Measurements from ENCODE around the gene CNTN2.

The CNTN2 gene, protein sequence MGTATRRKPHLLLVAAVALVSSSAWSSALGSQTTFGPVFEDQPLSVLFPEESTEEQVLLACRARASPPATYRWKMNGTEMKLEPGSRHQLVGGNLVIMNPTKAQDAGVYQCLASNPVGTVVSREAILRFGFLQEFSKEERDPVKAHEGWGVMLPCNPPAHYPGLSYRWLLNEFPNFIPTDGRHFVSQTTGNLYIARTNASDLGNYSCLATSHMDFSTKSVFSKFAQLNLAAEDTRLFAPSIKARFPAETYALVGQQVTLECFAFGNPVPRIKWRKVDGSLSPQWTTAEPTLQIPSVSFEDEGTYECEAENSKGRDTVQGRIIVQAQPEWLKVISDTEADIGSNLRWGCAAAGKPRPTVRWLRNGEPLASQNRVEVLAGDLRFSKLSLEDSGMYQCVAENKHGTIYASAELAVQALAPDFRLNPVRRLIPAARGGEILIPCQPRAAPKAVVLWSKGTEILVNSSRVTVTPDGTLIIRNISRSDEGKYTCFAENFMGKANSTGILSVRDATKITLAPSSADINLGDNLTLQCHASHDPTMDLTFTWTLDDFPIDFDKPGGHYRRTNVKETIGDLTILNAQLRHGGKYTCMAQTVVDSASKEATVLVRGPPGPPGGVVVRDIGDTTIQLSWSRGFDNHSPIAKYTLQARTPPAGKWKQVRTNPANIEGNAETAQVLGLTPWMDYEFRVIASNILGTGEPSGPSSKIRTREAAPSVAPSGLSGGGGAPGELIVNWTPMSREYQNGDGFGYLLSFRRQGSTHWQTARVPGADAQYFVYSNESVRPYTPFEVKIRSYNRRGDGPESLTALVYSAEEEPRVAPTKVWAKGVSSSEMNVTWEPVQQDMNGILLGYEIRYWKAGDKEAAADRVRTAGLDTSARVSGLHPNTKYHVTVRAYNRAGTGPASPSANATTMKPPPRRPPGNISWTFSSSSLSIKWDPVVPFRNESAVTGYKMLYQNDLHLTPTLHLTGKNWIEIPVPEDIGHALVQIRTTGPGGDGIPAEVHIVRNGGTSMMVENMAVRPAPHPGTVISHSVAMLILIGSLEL

DNA sequence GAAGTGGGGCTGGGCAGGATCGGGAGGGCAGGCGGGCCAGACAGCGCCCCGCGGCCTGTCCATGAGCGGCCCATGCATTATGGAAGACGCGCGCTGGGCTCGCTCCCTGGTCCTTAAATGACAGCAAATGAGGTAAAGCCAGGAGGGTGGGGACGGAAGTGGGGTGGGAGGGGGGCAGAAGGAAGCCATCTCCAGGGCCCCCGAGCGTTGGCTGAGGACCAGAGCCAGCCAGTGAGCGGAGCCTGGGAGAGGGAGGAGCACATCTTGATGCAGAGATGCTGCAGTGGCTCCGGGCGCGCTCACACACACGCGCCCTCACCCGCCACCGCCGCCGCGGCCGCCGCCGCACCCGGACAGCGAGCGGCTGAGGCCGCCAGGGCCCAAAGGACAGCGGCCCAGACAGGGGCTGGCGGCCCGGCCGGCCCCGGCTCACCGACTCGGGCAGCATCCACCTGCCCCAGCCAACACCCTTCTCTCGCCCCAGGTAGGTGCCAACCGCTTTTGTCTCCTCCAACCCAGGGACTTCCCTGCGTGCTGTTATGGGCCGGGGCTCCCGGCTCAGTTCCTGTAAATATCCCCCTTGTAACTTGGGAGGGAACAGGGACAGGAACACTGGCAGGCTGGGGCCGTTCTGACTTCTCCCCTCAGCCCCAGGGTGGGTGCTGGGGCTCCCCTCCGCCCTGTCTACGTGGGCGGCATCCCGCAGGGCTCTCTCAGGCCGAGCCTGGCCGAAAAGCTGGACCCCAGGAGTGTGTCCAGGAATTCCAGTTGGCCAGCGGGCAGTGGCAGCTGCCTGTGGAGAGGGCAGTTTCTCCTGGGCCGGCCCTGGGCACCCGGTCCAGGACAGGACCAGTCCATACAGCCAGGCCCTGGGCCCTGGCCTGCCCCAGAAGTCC, at the start of gene CNTN2:
Gene CNTN2 (plus strand): TSS at position 302 of the 896 bp plus-strand sequence. CDS start 9,974 bp downstream, outside the sequence.
- Histone ChIP-seq H3K4me1 (ENCODE audit: control insufficient read depth in 1 of 2, insufficient read depth in 2 of 2, low read length in 2 of 2) (peaks cover 0 to 4% of the 10 kb centered on the region in 2 donors), H3K27me3 (ENCODE audit: low read depth, low read length) (peaks cover 43% of the 10 kb centered on the region), H3K36me3 (ENCODE audit: control insufficient read depth in 1 of 2, insufficient read depth in 2 of 2, low read length in 2 of 2) (no peaks in the 10 kb centered on the region), H3K4me3 (ENCODE audit: low read depth in 1 of 2, low read length in 2 of 2) (peak within 1 kb of the TSS in 1 of 2 donors; percentile 21), H3K27ac (ENCODE audit: low read length) (no peak within 1 kb of the TSS), H3K9me3 (ENCODE audit: control insufficient read depth in 1 of 2, low read length in 2 of 2) (no peaks in the 10 kb centered on the region)

DNA sequence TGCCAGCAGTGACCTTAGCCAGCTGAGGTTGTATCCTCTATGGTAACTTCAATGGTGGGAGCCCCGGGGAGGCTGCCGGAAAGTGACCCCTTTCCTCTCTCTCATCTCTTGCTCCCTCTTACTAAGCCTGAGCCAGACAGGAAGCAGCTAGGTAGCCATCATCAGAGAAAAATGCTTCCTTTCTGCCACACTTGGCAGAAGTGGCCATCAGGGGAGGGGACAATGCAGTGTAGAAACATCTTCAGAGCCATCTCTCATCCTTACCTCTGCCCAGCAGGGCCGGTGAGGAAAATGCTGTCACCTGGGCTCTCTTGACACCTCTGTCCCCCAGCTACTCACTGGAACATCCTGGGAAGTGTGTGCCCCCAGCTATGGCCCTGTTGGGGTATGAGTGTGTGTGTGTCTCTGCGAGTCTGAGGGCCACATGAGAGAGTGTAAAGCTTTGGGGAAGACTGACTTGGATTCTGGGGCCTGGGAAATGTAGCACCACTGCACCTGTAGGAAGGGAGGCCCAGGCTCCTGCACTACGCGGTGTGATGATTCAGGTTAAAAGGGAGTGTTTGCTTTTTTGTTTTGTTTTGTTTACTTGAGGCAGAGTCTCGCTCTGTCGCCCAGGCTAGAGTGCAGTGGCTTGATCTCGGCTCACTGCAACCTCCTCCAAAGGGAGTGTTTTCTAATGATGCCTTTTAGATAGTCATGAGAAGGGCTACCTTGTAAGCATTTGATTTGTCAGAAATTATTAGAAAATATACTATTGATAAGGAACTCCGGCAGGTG, 48.7 kb upstream of the CNTN2 start:
- peaks cover 3 to 28% of the 10 kb centered on the region in 2 donors for H3K36me3 ChIP-seq (ENCODE audit: control insufficient read depth in 1 of 2, insufficient read depth in 2 of 2, low read length in 2 of 2)

DNA sequence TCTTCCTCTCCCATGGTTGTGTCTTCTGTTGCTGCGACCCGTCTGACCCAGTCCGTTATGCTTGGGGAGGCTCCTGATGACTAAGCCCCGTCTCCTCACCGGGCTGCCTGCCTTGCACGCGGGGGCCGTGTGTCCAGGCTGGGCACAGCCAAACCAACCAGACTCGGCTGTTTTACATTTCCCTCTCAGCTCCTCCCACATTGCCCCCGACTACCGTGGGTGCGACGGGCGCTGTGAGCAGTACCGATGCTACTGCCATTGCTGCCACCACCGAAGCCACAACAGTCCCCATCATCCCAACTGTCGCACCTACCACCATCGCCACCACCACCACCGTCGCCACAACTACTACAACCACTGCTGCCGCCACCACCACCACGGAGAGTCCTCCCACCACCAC, 46.0 kb upstream of the CNTN2 start:
- Histone ChIP-seq H3K27ac (ENCODE audit: low read length) (no peak overlapping the region), H3K9me3 (ENCODE audit: control insufficient read depth in 1 of 2, low read length in 2 of 2) (no peaks in the 10 kb centered on the region), H3K27me3 (ENCODE audit: low read depth, low read length) (no peaks in the 10 kb centered on the region), H3K4me3 (ENCODE audit: low read depth in 1 of 2, low read length in 2 of 2) (no peak overlapping the region), H3K36me3 (ENCODE audit: control insufficient read depth in 1 of 2, insufficient read depth in 2 of 2, low read length in 2 of 2) (peaks cover 0 to 20% of the 10 kb centered on the region in 2 donors), H3K4me1 (ENCODE audit: control insufficient read depth in 1 of 2, insufficient read depth in 2 of 2, low read length in 2 of 2) (no peaks in the 10 kb centered on the region)

More for the DNA sequence above, 48.7 kb upstream of the CNTN2 start:
- Histone ChIP-seq H3K4me1 (ENCODE audit: control insufficient read depth in 1 of 2, insufficient read depth in 2 of 2, low read length in 2 of 2) (no peaks in the 10 kb centered on the region), H3K27me3 (ENCODE audit: low read depth, low read length) (no peaks in the 10 kb centered on the region), H3K27ac (ENCODE audit: low read length) (no peak overlapping the region), H3K4me3 (ENCODE audit: low read depth in 1 of 2, low read length in 2 of 2) (no peak overlapping the region), H3K9me3 (ENCODE audit: control insufficient read depth in 1 of 2, low read length in 2 of 2) (no peaks in the 10 kb centered on the region)

GRCh38 chr1:204997591-204998355, 45.2 kb upstream of the CNTN2 start:
- Histone ChIP-seq H3K4me3 (ENCODE audit: low read depth in 1 of 2, low read length in 2 of 2) (no peak overlapping the region), H3K4me1 (ENCODE audit: control insufficient read depth in 1 of 2, insufficient read depth in 2 of 2, low read length in 2 of 2) (no peaks in the 10 kb centered on the region), H3K27me3 (ENCODE audit: low read depth, low read length) (no peaks in the 10 kb centered on the region), H3K9me3 (ENCODE audit: control insufficient read depth in 1 of 2, low read length in 2 of 2) (no peaks in the 10 kb centered on the region), H3K27ac (ENCODE audit: low read length) (no peak overlapping the region), H3K36me3 (ENCODE audit: control insufficient read depth in 1 of 2, insufficient read depth in 2 of 2, low read length in 2 of 2) (peaks cover 0 to 16% of the 10 kb centered on the region in 2 donors)

DNA sequence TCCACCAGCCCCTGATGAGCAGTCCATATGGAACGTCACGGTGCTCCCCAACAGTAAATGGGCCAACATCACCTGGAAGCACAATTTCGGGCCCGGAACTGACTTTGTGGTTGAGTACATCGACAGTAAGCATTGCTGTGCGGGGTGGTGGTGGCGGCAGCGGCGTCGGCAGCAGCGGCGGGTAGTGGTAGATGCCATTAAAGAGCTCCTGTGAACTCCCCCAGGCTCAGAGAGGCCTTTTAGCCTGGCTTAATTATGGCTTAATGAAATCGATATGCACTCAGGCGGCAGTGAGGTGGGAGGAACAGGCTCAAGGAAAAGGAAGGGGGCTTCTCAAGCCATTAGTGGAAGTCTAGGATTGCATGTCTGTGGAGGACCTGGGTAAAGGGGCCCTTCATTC, 41.9 kb upstream of the CNTN2 start:
- H3K27ac ChIP-seq (ENCODE audit: low read length): no peak overlapping the region

GRCh38 chr1:205002705-205003104, 40.3 kb upstream of the CNTN2 start:
- H3K36me3 ChIP-seq (ENCODE audit: control insufficient read depth in 1 of 2, insufficient read depth in 2 of 2, low read length in 2 of 2): peaks cover 0 to 16% of the 10 kb centered on the region in 2 donors
- H3K4me3 ChIP-seq (ENCODE audit: low read depth in 1 of 2, low read length in 2 of 2): no peak overlapping the region
- H3K4me1 ChIP-seq (ENCODE audit: control insufficient read depth in 1 of 2, insufficient read depth in 2 of 2, low read length in 2 of 2): peaks cover 0 to 9% of the 10 kb centered on the region in 2 donors
- H3K27ac ChIP-seq (ENCODE audit: low read length): no peak overlapping the region
- no peaks in the 10 kb centered on the region for H3K9me3 ChIP-seq (ENCODE audit: control insufficient read depth in 1 of 2, low read length in 2 of 2)
- no peaks in the 10 kb centered on the region for H3K27me3 ChIP-seq (ENCODE audit: low read depth, low read length)

More for the DNA sequence above, 41.9 kb upstream of the CNTN2 start:
- H3K27me3 ChIP-seq (ENCODE audit: low read depth, low read length): no peaks in the 10 kb centered on the region
- no peaks in the 10 kb centered on the region for H3K9me3 ChIP-seq (ENCODE audit: control insufficient read depth in 1 of 2, low read length in 2 of 2)
- peaks cover 0 to 9% of the 10 kb centered on the region in 2 donors for H3K4me1 ChIP-seq (ENCODE audit: control insufficient read depth in 1 of 2, insufficient read depth in 2 of 2, low read length in 2 of 2)
- H3K36me3 ChIP-seq (ENCODE audit: control insufficient read depth in 1 of 2, insufficient read depth in 2 of 2, low read length in 2 of 2): peaks cover 0 to 19% of the 10 kb centered on the region in 2 donors
- no peak overlapping the region for H3K4me3 ChIP-seq (ENCODE audit: low read depth in 1 of 2, low read length in 2 of 2)

DNA sequence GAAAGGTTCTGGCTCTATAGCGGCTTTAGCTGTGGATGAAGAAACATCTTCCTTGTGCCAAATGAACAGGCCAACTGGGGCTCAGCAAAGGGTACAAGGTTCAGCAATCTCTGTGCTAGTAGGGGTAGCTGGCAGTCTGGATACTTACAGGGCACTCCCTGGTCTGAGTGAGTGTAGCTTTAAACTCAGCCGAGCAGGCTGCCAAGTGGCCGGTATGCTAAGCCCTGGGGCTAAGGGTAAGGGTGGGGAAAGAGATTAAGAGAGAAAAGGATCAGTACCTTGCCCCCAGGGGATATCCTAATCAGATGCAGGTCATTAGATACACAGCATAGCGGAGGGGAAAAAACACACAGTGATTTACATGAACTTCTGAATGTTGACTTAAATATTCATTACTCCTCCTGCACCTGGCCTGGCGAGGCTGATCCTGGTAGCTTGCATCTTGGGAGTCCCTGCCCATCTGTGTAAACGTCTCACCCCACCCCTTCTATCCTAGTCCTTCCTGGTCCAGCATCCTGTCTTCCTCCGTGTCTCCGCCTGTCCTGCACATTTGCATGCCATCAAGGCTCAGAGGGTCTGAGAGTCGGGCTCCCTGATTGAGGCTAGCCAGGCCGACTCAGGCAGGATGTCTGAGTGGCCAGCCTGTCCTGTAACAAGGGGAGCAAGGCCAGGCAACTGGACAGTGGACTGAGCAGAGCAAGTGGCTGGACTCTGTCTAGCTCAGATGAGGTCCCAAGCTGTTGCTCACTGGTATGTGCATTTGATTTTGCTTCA, 39.5 kb upstream of the CNTN2 start:
- Histone ChIP-seq H3K4me1 (ENCODE audit: control insufficient read depth in 1 of 2, insufficient read depth in 2 of 2, low read length in 2 of 2) (peaks cover 0 to 9% of the 10 kb centered on the region in 2 donors), H3K4me3 (ENCODE audit: low read depth in 1 of 2, low read length in 2 of 2) (no peak overlapping the region), H3K36me3 (ENCODE audit: control insufficient read depth in 1 of 2, insufficient read depth in 2 of 2, low read length in 2 of 2) (peaks cover 0 to 16% of the 10 kb centered on the region in 2 donors), H3K9me3 (ENCODE audit: control insufficient read depth in 1 of 2, low read length in 2 of 2) (no peaks in the 10 kb centered on the region), H3K27ac (ENCODE audit: low read length) (no peak overlapping the region), H3K27me3 (ENCODE audit: low read depth, low read length) (no peaks in the 10 kb centered on the region)

DNA sequence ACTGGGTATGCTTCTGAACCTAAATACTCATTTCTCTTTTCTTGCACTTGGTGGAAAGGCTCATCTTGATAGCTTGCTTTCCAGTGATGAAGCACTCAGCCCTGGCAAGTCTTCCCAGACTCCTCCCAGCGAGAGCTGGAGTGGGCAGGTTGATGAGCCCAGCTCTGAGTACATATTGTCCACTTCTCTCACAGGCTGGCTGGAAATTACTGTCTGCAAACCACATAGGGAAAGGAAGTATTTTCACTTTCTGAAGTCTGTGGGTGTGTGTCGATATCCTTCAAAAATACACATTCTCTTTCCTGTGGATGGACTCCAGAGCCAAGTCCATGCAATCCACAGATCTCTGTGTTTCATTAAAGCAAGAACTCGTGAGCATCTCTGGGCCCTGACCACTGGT, 38.7 kb upstream of the CNTN2 start:
- H3K4me1 ChIP-seq (ENCODE audit: control insufficient read depth in 1 of 2, insufficient read depth in 2 of 2, low read length in 2 of 2): peaks cover 0 to 9% of the 10 kb centered on the region in 2 donors
- no peaks in the 10 kb centered on the region for H3K27me3 ChIP-seq (ENCODE audit: low read depth, low read length)
- peaks cover 0 to 19% of the 10 kb centered on the region in 2 donors for H3K36me3 ChIP-seq (ENCODE audit: control insufficient read depth in 1 of 2, insufficient read depth in 2 of 2, low read length in 2 of 2)
- H3K27ac ChIP-seq (ENCODE audit: low read length): no peak overlapping the region
- no peaks in the 10 kb centered on the region for H3K9me3 ChIP-seq (ENCODE audit: control insufficient read depth in 1 of 2, low read length in 2 of 2)
- H3K4me3 ChIP-seq (ENCODE audit: low read depth in 1 of 2, low read length in 2 of 2): no peak overlapping the region

DNA sequence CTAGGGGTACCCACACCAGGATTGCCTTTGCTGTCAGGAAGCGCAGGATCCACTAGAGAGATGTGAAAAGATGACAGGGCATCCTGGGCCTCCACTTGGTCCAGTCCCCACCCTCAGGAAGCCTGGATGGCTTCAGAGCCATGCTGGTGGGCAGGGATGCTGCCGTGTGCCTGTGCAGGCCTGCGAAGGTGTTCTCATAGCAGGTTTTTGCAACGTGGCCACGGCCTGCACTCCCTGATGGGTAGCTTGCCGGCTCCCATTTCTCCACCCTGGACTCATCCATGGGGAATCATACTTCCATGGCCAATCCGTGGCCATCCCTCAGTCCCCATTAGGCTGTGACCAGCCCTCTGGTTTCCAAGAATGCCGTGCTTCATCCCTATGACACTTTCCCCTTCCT, 34.1 kb upstream of the CNTN2 start:
- Histone ChIP-seq H3K9me3 (ENCODE audit: control insufficient read depth in 1 of 2, low read length in 2 of 2) (no peaks in the 10 kb centered on the region), H3K4me1 (ENCODE audit: control insufficient read depth in 1 of 2, insufficient read depth in 2 of 2, low read length in 2 of 2) (peaks cover 0 to 11% of the 10 kb centered on the region in 2 donors), H3K27ac (ENCODE audit: low read length) (no peak overlapping the region), H3K27me3 (ENCODE audit: low read depth, low read length) (no peaks in the 10 kb centered on the region), H3K36me3 (ENCODE audit: control insufficient read depth in 1 of 2, insufficient read depth in 2 of 2, low read length in 2 of 2) (peaks cover 0 to 12% of the 10 kb centered on the region in 2 donors), H3K4me3 (ENCODE audit: low read depth in 1 of 2, low read length in 2 of 2) (no peak overlapping the region)
